ENCODE measurements around the gene PGAP3. TPM values are rescaled to one million over a fixed set of nuclear protein-coding genes. Genes with fewer than 3 reads are reported as not detected.
A peak's percentile ranks its signal among the peaks of the same experiment; 100 is the strongest.

PGAP3 gene
- total RNA-seq, 1 experiment from 2014 or later = 34.6 TPM

- no peak for DNase-seq (ENCODE audit: low spot score)
Observed at GRCh38 chr17:39660397-39661385, 27.2 kb downstream of the PGAP3 start.

GRCh38 chr17:39660011-39660360 is 27.9 kb downstream of the PGAP3 start:
- no peak for DNase-seq (ENCODE audit: low spot score)

DNA sequence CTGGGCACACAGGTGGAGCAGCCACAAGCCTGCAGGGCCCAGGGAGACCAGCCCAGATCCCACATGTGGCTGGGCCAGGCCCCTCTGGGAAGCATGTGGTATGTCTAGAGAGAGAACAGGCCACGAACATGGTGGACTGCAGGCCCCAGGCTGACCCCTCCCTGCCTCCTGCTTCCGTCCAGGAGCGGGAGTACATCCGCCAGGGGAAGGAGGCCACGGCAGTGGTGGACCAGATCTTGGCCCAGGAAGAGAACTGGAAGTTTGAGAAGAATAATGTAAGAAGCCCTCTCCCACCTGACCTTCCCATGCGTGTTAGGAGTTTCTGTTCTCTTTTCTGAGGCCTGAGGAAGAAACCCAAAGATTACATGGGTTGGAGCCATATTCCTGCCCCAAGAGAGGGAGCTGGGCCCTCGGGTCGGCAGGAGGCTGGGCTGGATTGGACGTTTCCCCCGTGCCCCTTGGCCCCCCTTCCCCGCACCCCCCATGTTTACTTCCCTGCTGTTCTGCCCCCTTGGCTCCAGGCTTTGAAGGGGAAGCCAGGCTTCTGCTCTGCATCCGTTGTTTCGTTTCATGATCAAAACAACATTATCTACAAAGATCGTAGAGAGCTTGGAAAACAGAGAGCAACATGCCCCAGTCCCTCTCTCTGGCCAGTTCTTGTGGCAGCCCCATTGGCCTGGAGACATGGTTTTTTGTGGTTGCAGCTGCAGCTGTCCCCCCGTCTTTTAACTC is 28.4 kb downstream of the PGAP3 start:
- no peak for DNase-seq (ENCODE audit: low spot score)

GRCh38 chr17:39658760-39659159 is 29.1 kb downstream of the PGAP3 start:
- no peak for DNase-seq (ENCODE audit: low spot score)

DNA sequence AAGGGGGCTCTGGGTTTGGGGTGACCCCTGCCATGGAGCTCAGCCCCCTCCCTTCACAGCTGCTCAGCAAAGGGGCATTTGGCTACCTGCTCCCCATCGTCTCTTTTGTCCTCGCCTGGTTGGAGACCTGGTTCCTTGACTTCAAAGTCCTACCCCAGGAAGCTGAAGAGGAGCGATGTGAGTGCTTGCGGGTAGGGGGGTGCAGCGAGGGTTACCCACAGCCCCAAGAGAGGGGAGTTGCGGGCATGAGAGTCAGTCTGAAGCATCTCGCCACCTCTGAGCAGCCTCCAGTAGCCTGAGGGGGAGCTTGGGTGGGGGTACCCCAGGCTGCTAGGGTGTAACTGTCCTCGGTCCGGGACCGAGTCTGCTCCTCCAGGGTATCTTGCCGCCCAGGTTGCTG is 29.5 kb downstream of the PGAP3 start:
- DNase-seq (ENCODE audit: low spot score) = no peak

DNA sequence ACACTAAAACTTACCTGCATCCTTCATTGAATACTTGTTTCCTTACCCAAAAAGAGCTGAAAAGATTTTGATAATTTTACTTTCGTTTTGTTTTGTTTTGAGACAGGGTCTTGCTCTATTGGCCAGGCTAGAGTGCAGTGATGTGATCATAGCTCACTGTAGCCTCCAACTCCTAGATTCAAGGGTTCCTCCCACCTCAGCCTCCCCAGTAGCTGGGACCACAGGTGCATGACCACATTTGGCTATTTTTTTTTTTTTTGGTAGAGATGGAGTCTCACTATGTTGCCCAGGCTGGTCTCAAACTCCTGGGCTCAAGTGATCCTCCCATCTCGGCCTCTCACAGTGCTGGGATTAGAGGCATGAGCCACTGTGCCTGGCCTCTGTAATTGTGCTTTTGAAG is 32.8 kb downstream of the PGAP3 start:
- no peak for DNase-seq (ENCODE audit: low spot score)

DNA sequence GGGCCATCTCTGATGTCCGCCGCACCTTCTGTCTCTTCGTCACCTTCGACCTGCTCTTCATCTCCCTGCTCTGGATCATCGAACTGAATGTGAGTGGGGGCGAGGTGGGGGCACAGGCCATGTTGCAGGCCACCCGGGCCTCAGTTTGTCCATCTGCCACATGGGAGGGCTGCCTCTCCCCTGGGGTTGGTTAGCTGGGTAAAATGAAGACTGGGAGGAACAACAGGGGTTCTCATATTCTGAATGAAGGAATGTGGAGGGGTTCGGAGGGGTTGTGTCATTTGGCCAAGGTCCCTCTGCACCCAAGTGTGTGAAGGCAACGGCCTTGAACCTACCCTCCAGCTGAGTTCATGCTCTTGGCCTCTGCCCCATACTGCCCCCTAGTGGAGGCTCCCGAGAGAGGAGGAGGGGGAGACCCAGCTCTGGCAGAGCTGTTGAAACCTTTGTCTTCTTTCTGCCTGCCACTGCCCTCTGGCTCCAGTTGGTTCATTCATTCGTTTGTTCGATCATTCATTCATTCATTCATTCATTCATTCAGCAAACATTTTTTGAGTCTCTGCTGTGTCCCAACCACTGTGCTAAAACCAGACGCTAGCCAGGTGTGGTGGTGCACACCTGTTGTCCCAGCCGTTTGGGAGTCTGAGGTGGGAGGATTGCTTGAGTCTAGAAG is 34.1 kb downstream of the PGAP3 start:
- DNase-seq (ENCODE audit: low spot score) = peak; percentile 56

- DNase-seq (ENCODE audit: low spot score) = no peak
Observed at GRCh38 chr17:39653316-39653661, 34.6 kb downstream of the PGAP3 start.

DNA sequence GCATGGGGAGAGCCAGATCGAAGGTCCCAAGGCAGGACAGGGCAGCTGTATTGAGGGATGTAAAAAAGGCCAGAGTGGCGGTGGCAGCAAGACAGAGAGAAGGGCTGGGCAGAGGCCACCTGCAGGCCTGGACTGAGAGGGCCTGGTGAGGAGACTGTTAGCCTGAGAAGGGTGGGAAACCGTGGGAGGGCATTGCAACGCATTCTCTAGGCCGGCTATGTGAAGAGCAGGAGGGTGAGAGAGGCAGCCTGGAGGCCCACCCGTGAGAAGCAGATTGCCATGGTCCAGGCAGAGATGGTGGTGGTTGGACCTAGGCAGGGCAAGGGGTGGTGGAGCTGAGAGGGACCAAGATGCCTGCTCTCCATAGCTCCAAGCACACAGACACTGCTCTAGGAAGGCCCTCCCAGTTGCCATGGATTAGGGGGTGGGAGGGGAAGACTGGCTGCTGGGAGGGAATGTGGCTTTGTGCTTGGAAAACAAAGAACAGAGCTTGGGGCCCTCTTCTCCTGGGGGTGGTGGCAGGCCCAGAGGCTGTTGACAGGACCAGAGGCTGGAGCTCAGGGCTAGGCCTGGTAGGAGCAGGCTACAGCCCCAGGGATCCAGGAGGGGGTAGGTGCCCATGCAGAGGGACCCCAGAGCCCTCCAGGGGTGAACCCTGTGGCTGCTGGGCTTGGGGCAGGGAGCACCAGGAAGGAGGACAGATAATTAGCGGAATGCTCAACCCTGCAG is 35.1 kb downstream of the PGAP3 start:
- DNase-seq (ENCODE audit: low spot score) = peak; percentile 46

DNA sequence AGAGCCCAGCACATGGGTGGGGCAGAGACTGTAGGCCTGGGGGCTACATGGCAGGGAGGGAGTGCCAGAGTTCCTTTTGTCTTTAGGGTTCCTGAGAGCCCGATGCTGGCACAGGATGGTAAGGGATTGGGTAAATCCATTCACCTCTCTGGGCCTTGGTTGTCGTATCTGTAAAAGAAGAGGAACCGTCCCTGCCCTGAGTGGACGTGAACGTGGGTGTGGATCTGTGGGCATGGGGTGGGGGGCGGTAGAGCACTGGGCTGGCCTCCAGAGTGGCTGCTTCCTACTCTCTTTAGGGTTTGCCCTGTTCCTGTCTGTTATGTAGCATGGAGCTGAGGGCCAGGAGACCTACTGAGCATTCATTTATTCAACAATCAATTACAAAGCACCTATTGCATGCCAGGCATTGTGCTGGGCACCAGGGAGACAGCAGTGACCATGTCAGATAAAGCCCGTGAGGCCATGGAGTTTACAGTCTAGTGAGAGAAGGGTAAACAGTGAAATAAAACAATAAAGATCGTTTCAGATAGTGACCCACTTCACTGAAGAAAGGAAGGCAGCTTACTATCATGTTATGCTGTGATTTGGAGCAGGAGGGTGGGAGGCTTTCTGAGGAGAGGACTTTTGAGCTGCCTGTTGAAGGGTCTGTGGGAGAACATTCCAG is 35.8 kb downstream of the PGAP3 start:
- DNase-seq (ENCODE audit: low spot score) = no peak

- no peak for DNase-seq (ENCODE audit: low spot score)
Observed at GRCh38 chr17:39650121-39650579, 37.7 kb downstream of the PGAP3 start.

- no peak for DNase-seq (ENCODE audit: low spot score)
Observed at GRCh38 chr17:39648616-39649366, 39.1 kb downstream of the PGAP3 start.

GRCh38 chr17:39647256-39647655 is 40.6 kb downstream of the PGAP3 start:
- DNase-seq (ENCODE audit: low spot score) = no peak

GRCh38 chr17:39643271-39643670 is 44.6 kb downstream of the PGAP3 start:
- DNase-seq (ENCODE audit: low spot score) = no peak

- no peak for DNase-seq (ENCODE audit: low spot score)
Observed at GRCh38 chr17:39642291-39643074, 45.4 kb downstream of the PGAP3 start.

- DNase-seq (ENCODE audit: low spot score) = no peak
Observed at GRCh38 chr17:39641883-39642282, 46.0 kb downstream of the PGAP3 start.

DNA sequence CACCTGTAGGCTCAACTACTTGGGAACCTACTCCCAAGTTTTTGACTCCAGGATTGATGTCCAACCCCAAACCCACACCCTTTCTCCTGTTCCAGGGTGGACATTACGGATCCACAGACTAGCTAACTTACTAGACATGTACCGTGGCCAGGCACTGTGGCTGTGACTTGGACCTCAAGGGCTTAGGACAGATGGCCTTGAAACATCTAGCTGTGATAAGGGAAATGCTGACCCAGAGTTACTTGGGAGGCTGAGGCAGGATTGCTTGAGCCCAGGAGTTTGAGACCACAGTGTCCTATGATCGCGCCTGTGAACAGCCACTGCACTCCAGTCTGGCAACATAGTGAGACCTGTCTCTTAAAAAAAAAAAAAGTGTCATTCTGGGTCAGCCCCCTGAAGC is 46.8 kb downstream of the PGAP3 start:
- no peak for DNase-seq (ENCODE audit: low spot score)

DNA sequence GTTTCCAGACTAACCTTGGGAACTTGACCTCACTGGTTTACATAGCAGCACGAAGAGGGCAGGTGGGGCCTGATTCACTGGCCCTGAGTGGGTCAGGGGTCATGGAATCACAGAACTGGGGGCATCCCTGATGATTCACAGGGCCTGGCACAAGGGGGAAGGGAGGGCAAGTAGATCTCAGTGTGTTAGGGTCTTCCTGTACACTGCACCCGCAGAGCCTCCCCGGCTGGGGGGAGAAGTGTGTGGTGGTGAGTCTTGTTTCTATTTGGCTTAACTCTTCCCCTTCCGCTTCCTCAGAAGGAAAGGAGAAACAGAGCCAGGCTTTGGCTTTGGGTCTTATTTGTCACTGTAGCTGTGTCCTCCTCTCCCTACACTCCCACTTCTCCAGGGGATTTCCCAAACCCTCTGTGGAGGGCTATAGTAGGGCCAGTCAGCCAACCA is 47.2 kb downstream of the PGAP3 start:
- DNase-seq (ENCODE audit: low spot score) = no peak
